Measurements from ENCODE around the gene ISG15.

GRCh38 chr1:975896-976683, 37.2 kb upstream of the ISG15 start:
- no peak for TF ChIP-seq POLR2AphosphoS5 (IDR thresholded peaks at IDR 0.05; ENCODE audit: borderline replicate concordance, low read depth, low read length)
- no peak for TF ChIP-seq EZH2 (IDR thresholded peaks at IDR 0.05)
